GM08714 (cell line): ENCODE data around the gene SMIM44.
"Not testable (repeated sequence)": the region's sequence is repeated elsewhere in the genome, so short reads cannot be mapped to it uniquely, and the experiment has no call there.

Source experiments
- H3K4me3 ChIP-seq: fragments of 200-500 bp; sonication (Bioruptor generic); 2 replicates; pipeline ENCODE4 v1.5.1; 2014; ENCODE audit warnings: mild to moderate bottlenecking, low read length, inconsistent platforms
- ZNF274 ChIP-seq: IDR thresholded peaks from 2 replicates; pipeline ENCODE4 v1.6.1; 2012; ENCODE audit warnings: mild to moderate bottlenecking, low read depth, low read length

SMIM44 gene

GRCh38 chr19:3455960-3456601 is 27.2 kb downstream of the SMIM44 start:
- H3K4me3 ChIP-seq: no peak overlapping the region
- TF ChIP-seq ZNF274: no peak

GRCh38 chr19:3455393-3455955 is 27.8 kb downstream of the SMIM44 start:
- no peak overlapping the region for H3K4me3 ChIP-seq
- no peak for TF ChIP-seq ZNF274

- H3K4me3 ChIP-seq: no peak overlapping the region
- no peak for TF ChIP-seq ZNF274
Measured at GRCh38 chr19:3454656-3455392, 28.4 kb downstream of the SMIM44 start.

GRCh38 chr19:3453840-3454239 is 29.4 kb downstream of the SMIM44 start:
- no peak overlapping the region for H3K4me3 ChIP-seq
- no peak for TF ChIP-seq ZNF274

GRCh38 chr19:3452942-3453214 is 30.4 kb downstream of the SMIM44 start:
- not testable (repeated sequence) for H3K4me3 ChIP-seq

- TF ChIP-seq ZNF274: no peak
- no peak overlapping the region for H3K4me3 ChIP-seq
Measured at GRCh38 chr19:3452171-3452941, 30.9 kb downstream of the SMIM44 start.

GRCh38 chr19:3451451-3451866 is 31.8 kb downstream of the SMIM44 start:
- TF ChIP-seq ZNF274: no peak
- no peak overlapping the region for H3K4me3 ChIP-seq

GRCh38 chr19:3450796-3451411 is 32.3 kb downstream of the SMIM44 start:
- no peak overlapping the region for H3K4me3 ChIP-seq
- TF ChIP-seq ZNF274: no peak

- no peak for TF ChIP-seq ZNF274
- H3K4me3 ChIP-seq: no peak overlapping the region
Measured at GRCh38 chr19:3448616-3449334, 34.5 kb downstream of the SMIM44 start.

GRCh38 chr19:3446657-3447056 is 36.6 kb downstream of the SMIM44 start:
- H3K4me3 ChIP-seq: not testable (repeated sequence)

GRCh38 chr19:3444695-3445234 is 38.5 kb downstream of the SMIM44 start:
- no peak overlapping the region for H3K4me3 ChIP-seq
- no peak for TF ChIP-seq ZNF274

- no peak for TF ChIP-seq ZNF274
- no peak overlapping the region for H3K4me3 ChIP-seq
Measured at GRCh38 chr19:3443840-3444694, 39.2 kb downstream of the SMIM44 start.
